ENCODE results near the gene RPA3.

RPA3 gene

GRCh38 chr7:7732621-7733281 lies 14.3 kb upstream of the RPA3 start:
- DNase-seq (ENCODE audit: low spot score), result no peak

DNA sequence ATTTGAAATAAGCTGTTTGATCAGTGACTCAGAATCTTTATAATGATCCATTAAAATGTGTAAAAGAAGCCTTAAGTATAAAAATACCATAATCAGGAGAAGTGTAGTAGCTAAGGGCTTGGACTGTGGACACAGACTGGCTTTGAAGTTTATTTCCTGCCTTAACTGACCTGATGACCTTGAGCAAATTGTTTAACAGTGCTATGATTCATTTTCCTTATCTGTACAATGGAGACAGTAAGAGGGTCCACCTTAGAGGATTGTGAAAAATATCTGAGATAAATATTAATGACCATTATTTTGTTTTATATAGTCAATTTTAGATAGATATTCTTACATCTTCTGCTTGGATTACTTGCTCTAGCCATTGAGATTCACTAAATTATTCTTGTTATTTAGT lies 13.3 kb upstream of the RPA3 start:
- DNase-seq (ENCODE audit: low spot score), result no peak

- no peak for DNase-seq (ENCODE audit: low spot score)
These were observed 2.6 kb upstream of the RPA3 start for GRCh38 chr7:7720750-7721621.

DNA sequence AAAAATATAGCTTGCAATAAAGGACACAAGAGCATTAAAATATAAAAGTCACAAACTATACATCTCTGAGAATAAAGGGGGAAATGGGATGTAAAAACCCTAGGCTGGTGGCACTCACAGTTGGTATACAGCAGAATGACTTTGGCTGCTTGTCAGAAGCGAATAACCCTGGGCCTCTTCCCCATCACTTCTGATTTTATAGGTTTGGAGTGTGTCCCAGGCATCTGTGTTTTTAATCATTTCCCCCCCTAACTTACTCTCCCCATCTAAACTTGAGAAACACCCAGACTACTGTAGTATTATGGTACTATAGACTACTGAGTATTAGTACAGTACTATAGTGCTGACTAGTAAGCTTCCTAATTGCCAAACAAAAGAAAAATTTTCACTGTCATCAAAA lies 1.8 kb upstream of the RPA3 start:
- DNase-seq (ENCODE audit: low spot score), result no peak

DNA sequence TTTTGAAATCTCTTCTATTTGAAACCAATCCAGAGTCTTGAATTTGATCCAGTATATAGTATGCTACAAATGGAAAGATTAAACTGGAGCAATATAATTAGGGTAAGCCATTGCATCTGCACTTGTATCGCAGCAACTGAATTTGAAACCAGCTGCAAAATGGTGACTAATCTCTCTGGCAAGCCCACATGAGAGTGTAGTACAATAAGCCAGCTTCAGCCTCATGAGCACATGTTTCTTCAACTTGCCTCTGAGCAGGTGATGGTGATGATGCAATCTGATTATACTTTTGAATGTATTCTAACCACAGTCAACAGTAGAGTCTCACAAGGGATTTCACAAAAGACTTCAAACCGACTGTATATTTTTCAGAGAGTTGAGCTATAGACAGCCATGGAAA lies 829 bp upstream of the RPA3 start:
- peak; percentile 89 for DNase-seq (ENCODE audit: low spot score)

DNA sequence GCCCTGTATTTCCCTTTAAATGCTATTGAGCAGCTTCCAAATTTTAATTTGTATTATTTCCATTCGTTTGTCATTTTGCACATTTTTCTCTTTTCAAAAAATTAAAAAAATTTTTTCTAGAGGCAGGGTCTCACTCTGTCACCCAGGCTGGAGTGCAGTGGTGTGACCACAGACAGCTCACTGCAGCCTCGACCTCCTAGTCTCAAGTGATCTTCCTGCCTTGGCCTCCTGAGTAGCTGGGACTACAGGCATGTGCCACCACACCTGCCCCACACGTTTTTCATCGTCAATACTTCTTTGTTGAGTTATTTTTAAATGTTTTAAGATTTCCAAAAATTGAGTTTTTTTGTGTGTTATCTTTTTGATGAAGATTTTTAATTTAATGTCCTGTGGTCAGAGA lies 4.7 kb downstream of the RPA3 start:
- no peak for DNase-seq (ENCODE audit: low spot score)

DNA sequence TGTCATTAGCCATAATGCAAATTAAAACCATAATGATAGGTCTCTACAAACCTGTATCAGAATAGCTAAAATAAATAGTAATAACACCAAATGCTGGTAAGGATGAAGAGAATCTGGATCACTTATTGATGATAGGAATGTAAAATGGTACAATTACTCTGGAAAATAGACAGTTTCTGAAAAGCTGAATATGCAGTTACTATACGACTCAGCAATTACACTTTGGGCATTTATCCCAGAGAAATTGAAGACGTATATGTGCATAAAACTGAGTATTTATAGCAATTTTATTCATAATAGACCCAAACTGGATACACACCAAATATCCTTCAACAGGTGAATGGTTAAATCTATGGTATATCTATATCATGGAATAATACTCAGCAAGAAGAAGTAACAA lies 7.9 kb downstream of the RPA3 start:
- no peak for DNase-seq (ENCODE audit: low spot score)

- no peak for DNase-seq (ENCODE audit: low spot score)
These were observed 9.1 kb downstream of the RPA3 start for GRCh38 chr7:7709291-7709690.

DNA sequence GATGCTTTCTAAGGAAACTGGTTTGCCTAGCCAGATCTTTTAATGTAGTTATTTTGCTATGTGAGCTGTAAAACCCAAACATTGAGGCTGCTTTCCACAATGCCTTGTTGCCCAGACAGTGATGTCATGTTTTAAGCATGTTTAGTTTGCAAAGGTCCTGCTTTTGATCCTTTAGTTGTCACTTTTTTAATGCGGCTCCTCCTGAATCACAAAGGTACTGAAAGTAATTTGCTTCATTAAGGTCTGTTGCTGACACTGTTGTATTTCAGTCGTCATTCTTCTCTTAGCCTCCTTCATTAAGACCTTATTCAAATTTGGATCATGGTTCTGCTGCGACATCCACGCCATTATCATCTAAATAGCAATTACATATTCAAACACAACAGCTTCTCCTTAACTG lies 10.6 kb downstream of the RPA3 start:
- DNase-seq (ENCODE audit: low spot score), result no peak

DNA sequence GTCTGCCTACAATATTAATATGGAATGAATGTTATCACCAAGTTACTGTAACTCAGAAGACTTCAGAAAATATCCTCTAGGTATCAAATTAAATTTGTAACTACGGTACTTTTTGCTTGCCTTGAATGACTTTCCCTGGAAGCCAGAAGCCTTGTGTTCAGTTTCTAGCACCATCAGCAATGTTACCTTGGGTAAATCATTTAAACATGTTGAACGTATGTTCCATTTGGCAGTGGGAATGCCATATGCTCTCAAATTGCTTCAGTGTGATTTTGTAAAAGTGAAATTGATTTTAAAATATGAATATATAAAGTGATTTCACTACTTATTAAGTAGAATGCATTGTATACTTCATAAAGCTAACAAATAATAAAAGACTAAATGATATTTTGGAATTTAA lies 11.2 kb downstream of the RPA3 start:
- DNase-seq (ENCODE audit: low spot score), result no peak

DNA sequence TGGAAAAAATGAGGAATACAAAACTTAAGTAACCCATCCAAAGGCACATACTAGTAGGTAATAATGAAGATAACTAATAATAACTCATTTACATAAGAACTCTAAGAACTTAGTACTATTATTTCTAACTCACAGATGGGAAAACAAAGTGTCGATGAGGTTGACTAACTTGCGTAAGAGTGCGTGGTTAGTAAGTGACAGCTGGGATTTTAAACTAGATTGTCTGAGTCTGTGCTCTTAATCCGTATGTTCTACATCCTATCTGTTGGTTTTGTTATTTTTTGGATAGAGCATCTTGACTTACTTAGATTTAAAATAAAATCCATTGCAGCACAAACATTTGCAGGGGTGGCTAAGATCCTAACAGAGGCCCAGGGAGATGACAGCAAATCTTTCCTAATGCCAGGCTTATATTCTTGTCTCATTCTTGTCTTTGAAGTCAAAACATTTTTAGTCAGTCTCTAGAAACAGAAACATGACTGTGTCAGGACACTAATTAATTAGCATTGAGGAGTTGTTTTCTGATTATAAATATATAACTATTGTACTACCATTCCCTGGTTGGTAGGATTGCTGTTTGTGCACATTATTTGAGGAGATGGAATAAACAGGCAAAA lies 11.7 kb downstream of the RPA3 start:
- no peak for DNase-seq (ENCODE audit: low spot score)

DNA sequence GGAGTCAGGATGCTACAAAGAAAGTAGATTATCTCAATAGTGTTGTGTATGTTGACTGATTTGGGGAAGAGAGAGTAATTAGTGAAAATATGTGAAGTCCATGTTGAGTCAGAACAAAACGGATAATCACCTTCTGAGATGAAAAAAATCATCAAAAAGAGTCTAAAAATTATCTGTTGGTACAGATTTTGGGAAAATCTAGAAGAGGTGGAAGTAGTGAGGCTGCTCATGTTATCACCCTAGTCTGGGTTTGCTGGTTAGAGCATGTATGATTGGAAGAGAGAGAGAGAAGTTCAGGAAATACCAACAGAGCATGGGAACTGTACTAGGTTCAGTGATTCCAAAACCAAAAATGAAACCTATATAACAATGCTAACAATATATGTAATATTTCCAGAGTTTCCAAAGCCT lies 12.3 kb downstream of the RPA3 start:
- DNase-seq (ENCODE audit: low spot score), result no peak

GRCh38 chr7:7705318-7705717 lies 13.1 kb downstream of the RPA3 start:
- DNase-seq (ENCODE audit: low spot score), result no peak

- DNase-seq (ENCODE audit: low spot score), result no peak
These were observed 13.5 kb downstream of the RPA3 start for GRCh38 chr7:7704867-7705266.

DNA sequence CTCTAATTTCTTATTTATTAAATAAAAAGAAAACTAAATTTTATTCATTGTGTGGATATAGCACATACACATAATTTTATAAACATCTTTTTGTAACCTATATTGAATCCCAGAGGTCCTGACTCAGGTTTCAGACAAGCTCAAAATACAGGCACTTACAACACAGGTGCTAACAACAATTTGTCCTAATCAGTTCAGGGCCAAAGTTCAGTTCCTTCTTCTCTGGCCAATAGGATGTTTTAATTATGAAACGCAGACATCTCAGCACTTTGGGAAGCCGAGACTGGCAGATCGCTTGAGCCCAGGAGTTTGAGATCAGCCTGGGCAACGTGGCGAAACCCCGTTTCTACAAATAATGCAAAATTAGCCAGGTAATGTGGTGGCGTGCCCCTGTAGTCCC lies 15.0 kb downstream of the RPA3 start:
- no peak for DNase-seq (ENCODE audit: low spot score)

DNA sequence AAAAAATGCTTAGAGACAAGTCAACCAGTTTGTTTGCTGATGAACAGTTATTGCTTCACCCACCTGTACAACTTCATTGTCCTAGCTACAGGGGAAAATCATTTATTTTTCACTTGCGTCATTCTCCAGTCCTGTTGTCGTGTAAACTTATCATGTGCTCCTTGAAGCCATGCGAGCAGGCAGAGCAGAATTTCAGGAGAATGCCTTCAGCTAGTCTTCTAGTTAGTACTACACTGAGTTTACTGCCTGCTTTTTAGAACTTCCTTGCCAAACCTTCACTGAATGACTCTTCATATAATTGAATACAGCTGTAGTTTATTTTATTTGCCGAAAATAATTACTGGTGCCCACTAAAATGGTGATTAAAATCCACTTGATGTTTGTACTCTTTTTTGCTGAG lies 15.6 kb downstream of the RPA3 start:
- no peak for DNase-seq (ENCODE audit: low spot score)

GRCh38 chr7:7701527-7701926 lies 16.9 kb downstream of the RPA3 start:
- no peak for DNase-seq (ENCODE audit: low spot score)

GRCh38 chr7:7699970-7700369 lies 18.4 kb downstream of the RPA3 start:
- DNase-seq (ENCODE audit: low spot score), result no peak

DNA sequence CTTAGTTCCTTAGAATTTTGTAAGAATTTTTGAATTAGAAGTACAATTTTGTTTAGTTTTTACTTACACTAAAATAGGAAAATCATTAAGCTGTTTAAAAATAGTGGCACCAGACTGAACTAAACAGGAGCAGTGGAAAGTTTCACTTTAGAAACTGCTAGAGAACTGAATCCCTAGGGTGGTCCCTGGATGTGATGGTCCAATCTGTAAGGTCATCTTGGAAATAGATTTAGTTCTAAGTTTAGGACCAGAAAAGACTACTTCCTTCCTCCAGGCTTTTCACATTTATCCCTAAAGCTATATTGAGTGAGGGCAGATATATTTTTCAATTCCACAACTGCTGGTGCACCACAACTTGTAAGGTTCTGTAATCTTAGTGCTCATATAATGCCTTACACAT lies 19.0 kb downstream of the RPA3 start:
- no peak for DNase-seq (ENCODE audit: low spot score)

DNA sequence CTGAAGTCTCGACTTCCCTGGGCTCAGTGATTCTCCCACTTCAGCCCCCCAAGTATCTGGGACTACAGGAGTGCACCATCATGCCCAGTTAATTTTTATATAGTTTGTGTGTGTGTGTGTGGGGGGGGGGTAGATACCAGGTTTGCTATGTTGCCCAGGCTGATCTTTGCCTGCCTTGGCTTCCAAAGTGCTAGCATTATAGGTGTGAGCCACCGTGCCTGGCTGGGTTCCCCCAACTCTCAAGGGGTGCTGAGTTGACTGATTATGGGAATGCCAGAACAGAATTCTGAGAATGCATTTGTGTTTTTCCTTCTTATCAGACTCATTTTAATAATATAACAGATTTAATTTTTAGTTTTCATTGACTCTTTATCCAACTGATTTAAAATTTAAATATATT lies 19.5 kb downstream of the RPA3 start:
- DNase-seq (ENCODE audit: low spot score), result no peak

GRCh38 chr7:7696458-7697119 lies 21.8 kb downstream of the RPA3 start:
- no peak for DNase-seq (ENCODE audit: low spot score)

DNA sequence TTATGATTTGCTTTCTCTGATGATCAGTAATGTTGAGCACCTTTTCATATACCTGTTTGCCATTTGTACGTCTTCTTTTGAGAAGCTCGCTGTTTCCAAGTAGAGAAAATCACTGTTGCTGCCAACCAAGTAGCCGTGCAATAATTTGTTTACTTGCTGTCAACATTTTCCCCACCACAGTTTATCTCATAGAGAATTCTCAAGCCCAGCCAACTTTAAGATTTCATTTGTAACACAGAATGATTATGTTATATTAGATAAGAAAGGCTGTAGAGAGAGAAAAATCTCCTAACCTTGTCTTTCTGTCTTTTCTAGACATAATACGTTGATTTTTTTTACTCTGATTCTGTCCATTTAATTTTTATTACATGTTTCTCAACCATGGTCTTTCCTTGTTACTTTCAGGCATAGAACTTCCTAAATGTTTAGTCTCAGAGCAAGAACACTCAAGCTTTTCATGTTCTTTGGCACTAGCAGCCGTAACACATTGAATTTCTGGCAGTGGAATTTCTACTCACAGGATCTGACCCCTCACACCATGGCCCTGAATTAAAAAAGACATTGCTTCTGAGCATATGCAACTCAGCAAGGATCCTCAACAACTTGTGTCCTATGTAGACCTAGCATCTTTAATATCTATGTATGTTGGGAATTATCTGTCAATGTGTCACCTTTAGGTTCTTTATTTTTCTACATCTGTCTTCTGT lies 23.1 kb downstream of the RPA3 start:
- no peak for DNase-seq (ENCODE audit: low spot score)
